SIG-M5 treated with dmso at 0.1 percent for 504 hours (cell line): ENCODE data around the gene CRISP1.
"Not testable (repeated sequence)": the region's sequence is repeated elsewhere in the genome, so short reads cannot be mapped to it uniquely, and the experiment has no call there.

Experiments
- DNase-seq: peaks from one replicate; lab custom pipeline; 2025; ENCODE audit not compliant: unreplicated experiment; lab: John Stamatoyannopoulos, UW

CRISP1 gene, protein sequence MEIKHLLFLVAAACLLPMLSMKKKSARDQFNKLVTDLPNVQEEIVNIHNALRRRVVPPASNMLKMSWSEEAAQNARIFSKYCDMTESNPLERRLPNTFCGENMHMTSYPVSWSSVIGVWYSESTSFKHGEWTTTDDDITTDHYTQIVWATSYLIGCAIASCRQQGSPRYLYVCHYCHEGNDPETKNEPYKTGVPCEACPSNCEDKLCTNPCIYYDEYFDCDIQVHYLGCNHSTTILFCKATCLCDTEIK

DNA sequence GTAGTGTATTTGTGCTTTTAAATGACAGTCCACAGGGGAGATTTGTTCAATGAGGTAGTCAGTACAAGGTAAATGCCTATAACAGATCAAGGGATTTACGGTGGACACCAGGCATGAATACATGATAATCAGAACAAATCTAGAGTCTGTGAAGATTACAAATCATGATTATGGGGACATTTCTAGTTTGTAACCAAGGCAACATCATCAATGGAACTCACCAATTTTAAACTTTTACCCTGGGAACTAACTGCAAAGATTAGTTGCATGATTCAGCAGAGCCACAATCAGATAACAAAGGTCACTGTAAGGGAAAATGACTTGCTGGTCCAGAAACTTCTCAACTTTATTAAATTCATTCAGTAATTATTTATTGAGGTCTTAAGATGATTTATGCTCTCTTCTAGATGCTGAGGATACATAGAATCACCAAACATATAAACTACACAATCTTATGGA, at the start of gene CRISP1:
Gene CRISP1, minus strand, starts transcription at position 51 of the 459 bp plus-strand sequence. CDS start 9,135 bp downstream, outside the sequence.
- DNase-seq = no peak

DNA sequence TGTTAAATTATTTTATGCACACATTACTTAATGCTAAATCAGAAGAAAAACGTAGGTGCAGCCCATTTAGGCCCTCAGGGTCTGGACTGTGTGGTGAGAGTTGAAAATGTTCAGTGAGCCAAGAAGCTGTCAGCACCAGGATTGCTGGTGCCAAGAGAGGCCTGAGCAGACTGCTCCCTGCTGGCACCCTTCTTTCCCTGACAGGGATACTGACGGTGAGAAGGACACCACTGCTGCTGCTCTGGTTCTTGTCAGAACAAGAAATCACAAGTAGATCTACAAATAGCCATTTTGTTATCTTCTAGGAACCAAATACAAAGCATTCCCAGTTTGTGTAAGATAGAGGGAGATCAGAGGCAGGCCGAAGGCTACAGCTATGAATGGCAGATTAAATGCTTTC, 48.7 kb upstream of the CRISP1 start:
- no peak for DNase-seq

- no peak for DNase-seq
Observed at GRCh38 chr6:49913636-49914375, 47.5 kb upstream of the CRISP1 start.

- DNase-seq = no peak
Observed at GRCh38 chr6:49912196-49912595, 45.9 kb upstream of the CRISP1 start.

DNA sequence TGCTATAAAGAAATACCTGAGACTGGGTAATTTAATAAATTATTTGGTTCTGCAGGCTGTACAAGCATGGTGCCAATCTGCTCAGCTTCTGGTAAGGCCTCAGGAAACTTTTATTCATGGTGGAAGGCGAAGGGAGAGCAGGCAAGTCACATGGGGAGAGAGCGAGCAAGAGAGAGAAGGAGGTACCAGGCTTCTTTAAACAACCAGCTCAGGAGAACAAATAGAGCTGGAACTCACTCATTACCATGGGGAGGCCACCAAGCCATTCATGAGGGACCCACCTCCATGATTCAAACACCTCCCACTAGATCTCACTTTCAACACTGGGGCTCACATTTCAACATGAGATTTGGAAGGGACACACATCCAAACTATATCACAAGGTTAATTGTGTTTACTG, 44.9 kb upstream of the CRISP1 start:
- DNase-seq = no peak

DNA sequence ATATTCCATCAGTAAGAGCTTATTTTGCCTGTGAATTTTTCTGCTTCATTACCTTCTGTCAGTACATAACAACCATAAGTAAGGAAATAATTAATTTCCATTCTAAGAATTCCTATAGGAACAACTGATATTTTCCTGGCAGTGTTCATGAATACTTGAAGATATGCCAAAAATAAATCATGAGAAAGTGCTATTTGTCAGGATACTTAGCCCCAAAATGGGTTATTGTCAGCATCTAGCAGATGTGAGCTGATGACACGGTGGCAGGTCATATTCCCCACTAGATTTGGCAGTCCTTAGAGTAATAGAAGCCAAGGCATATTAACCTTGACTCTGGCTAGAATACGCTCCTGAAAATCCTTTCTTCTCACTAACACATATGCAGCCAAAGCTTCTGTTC, 43.2 kb upstream of the CRISP1 start:
- no peak for DNase-seq

GRCh38 chr6:49906526-49906925, 40.2 kb upstream of the CRISP1 start:
- DNase-seq = no peak

DNA sequence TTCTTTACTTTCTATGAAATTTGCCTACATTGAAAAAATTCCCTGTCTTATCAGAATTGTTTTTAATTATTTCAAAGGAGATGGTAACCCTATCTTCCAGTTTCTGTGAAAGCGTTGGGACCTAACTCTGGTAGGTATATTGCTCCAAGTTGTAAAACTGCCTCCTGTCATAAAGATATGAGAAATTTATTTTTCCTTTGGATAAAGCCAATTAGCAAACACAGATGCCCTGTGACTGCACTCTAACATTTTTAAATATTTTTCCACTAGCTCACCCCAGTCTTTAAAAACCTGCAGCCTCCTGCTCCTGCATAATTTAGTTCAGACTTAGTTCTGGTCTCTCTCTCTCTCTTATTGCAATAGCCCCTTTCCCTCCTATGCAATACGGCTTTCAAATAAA, 39.0 kb upstream of the CRISP1 start:
- no peak for DNase-seq

DNA sequence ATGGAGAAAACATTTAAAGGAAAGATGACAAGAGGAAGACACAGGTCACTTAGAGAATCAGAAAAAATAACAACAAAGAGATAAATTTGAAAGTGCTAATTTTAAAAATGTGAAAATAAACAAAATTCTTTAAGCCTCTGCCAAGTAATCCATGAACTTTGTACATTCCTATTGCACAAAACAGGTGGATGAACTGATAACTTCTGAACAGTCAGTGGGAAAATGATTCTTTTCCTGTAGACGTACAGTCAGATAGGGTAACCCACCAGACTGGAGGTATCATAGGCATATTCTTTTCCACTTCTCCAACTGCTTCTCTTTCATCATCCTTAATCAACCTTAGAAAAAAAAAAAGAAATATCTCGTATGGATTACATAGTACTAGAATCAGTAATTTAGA, 36.5 kb upstream of the CRISP1 start:
- DNase-seq = no peak

- no peak for DNase-seq
Observed at GRCh38 chr6:49898904-49899566, 32.7 kb upstream of the CRISP1 start.

DNA sequence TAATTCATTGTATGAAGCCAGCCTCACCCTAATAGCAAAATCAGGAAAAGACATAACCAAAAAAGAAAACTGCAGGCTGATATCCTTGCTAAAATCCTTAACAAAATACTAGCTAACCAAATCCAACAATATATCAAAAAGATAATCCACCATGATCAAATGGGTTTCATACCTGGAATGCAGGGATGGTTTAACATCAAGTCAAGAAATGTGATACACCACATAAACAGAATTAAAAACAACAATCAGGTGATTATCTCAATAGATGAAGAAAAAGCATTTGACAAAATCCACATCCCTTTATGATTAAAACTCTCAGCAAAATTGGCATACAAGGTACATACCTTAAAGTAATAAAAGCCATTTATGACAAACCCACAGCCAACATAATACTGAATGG, 29.2 kb upstream of the CRISP1 start:
- not testable (repeated sequence) for DNase-seq

GRCh38 chr6:49892280-49892679, 25.9 kb upstream of the CRISP1 start:
- DNase-seq = no peak

- no peak for DNase-seq
Observed at GRCh38 chr6:49890988-49891387, 24.7 kb upstream of the CRISP1 start.

DNA sequence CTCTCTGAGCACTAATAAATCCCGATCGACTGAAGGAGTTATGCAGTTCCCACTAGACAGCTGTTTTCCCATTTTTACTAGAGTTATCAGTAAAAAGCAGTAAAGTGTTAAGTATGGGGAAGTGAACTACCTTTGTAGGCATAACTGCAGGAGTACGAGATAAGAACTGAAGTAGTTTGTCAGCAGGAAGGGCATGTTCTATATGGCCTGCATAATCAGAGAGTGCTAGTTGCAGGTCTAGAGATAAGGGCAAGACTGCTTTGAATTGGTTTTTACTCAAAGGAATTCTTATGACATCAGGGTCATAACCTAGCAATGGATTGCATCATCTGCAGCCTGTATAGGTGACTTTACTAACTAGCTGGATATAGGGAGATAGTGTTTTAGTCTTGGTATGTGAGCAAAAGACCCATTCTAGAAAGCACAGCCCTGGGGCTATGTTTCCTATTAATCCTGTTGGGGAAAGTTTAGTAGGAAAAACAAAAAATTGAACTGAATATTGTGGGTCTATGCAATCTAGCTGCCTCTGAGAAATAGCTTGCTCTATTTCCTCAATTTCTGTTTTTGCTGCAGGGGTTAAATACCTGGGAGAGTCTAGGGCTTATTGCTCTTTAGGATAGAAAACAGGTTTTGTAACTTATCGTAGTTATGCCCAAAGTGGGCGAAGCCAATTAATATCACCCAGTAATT, 22.6 kb upstream of the CRISP1 start:
- no peak for DNase-seq

DNA sequence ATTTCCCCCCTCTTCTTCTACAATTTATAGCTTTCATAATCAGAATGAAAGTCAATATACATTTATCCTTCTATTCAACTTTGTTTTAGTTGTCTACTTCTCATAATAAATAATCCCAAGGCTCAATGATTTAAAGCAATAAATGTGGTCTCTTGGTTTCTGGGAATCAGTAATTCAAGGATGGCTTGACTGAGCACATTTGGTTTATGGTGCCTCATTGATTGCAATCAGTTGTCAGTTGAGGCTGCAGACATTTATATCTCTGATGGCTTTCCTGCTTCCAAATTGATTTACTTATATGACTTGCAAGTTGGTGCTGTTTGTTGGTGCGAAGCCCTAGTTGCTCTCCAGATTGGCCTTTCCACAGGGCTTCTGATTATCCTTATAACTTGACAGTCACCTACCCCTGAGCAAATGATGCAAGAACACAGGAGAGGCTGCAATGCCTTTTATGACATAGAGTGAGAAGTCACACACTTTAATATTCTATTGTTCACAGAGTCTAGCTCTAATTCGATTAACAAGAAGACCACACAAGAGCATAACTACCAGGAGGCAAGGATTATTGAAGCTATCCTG, 2.7 kb upstream of the CRISP1 start:
- no peak for DNase-seq

DNA sequence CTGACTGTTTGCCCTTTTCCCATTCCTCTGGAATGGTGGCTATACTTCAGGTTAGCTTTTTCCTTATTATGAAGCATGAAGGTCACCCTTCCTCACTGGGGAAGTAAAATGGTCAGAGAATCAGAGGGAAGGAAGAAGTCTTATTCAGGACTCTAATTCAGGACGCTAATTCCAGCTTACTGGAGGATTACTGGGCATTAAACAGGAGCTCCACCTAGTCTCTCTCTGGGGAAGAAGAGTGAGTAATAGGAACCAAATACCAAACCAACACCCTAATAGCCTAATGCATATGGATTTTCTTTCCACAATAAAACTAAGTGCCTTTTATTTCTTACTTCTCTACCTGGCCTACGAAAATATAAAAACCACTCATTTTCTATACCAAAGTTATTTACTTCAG, 10.1 kb downstream of the CRISP1 start:
- no peak for DNase-seq

DNA sequence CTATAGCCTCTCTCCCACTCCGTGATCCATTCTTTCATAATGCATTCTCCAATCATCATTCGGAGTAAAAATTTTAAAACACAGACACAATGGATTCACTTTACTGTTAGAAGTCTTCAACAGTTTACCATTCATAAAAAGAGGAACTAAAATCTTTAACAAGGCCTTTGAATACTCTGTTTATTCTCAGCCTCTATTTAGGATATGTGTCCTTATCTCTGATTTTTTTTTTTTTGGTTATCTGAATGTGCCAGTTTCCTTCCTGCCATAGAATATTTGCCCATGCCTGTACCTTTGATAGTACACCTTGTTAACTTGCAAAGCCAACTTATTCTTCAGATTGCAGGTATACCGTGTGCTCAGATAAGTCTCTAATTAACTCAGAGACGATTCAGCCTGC, 11.1 kb downstream of the CRISP1 start:
- no peak for DNase-seq

DNA sequence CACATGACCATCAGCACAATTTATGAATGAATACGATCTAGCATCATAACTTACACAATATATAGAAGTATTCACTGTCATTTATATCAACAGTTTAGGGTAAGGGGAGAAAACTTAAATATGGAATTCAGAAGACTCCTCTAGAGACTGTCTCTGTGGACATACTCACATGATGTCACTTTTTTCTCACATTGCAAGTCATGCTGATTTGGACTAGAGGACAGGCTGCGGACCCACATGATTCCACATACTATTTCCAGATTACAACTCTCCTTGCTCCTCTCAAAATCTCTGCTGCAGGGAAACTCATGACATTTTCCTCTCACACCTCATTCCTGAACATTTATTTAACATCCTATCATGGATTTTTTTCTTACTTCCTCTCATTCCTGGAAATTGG, 13.4 kb downstream of the CRISP1 start:
- DNase-seq = no peak

DNA sequence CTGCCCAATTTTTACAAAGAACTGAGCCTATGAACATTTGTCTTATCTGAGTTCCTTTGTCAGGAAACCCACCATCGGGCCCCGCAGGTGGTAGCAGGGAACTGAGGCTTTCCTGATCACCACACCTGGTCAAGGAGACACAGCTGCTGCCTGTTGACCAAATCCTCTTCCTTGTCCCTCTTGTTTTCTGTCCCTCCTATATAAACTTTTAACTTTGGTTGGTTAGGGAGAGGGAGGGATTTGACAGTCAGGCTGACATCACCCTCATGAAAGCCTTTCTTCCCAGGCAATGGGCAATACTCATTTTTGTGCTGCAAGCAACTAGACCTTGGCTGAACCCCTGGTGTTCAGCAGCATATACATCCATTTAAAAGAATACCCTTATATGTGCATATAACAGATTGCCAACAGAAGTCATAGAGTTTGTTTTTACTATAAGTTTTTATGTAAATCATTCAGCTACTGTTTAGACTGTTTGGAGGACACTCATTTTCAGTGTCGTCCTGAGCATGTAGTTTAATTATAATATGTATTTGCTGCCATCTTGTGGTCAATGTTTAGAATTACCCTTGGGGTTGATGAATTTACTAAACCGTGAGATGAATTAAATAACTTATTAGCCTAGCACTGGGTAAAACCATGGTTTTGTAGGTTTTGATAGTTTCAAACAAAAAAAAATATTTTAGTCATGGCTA, 17.0 kb downstream of the CRISP1 start:
- DNase-seq = peak; percentile 35

DNA sequence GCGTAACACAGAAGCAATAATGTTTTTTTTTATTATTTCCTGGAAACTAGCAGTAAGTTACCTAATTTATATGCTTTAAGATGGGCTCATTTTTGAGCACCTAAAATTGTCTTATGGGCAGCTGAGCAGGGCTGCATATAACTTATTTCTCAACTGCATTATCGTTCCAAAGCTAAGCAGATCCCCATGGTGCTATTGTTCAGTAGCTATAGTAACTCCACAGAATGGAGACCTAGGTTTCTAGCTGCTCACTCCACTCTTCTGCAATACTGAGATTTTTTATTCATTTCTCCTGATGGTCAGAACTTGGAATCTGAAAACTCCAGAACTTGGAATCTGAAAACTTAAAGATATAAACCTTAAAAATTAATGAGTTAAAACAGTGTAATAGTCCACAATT, 18.7 kb downstream of the CRISP1 start:
- no peak for DNase-seq

DNA sequence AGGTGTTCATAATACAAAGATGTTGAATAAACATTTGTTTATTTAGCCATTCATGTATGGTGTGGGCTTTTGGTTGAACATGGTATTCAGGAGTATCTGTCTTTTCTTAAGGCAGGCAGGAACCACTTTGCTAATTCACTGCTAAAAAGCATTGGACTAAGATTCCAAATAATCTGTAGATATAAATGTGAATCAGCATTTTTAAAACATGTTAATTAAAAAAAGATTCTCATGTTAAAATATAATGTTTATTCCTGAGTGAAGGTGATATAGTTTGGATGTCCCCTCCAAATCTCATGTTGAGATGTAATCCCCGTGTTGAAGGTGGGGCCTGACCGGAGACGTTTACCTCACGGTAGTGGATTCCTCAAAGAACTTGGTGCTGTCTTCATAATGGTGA, 19.3 kb downstream of the CRISP1 start:
- no peak for DNase-seq
